SU-DHL-6 (cell line): ENCODE measurements around the gene HNF4A.

Experiments used
- EZH2phosphoT487 ChIP-seq: fragments of 200-600 bp; sonication (generic), shearing (Covaris generic); conservative IDR thresholded peaks from 2 replicates; pipeline ENCODE4 v1.6.1; 2018; ENCODE audit warnings: mild to moderate bottlenecking, antibody characterized with exemption, low read length, moderate library complexity, mixed read lengths
- TF ChIP-seq, protein P1 (sequence below): fragments of 200-600 bp; sonication (generic); IDR thresholded peaks from one replicate; pipeline ENCODE4 v1.5.1; 2017; ENCODE audit warnings: antibody characterized with exemption, mild to moderate bottlenecking, low read length, moderate library complexity; ENCODE audit not compliant: insufficient read depth, poor library complexity, severe bottlenecking

- TF ChIP-seq, protein P1, sequence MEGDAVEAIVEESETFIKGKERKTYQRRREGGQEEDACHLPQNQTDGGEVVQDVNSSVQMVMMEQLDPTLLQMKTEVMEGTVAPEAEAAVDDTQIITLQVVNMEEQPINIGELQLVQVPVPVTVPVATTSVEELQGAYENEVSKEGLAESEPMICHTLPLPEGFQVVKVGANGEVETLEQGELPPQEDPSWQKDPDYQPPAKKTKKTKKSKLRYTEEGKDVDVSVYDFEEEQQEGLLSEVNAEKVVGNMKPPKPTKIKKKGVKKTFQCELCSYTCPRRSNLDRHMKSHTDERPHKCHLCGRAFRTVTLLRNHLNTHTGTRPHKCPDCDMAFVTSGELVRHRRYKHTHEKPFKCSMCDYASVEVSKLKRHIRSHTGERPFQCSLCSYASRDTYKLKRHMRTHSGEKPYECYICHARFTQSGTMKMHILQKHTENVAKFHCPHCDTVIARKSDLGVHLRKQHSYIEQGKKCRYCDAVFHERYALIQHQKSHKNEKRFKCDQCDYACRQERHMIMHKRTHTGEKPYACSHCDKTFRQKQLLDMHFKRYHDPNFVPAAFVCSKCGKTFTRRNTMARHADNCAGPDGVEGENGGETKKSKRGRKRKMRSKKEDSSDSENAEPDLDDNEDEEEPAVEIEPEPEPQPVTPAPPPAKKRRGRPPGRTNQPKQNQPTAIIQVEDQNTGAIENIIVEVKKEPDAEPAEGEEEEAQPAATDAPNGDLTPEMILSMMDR = no peak
- no peak for TF ChIP-seq EZH2phosphoT487
Measured at GRCh38 chr20:44357555-44358125, 2.1 kb downstream of the HNF4A start.
